B cell (primary cell): Measurements from ENCODE around the gene IKZF2. TPM values are rescaled to one million over a fixed set of nuclear protein-coding genes. Genes with fewer than 3 reads are reported as not detected.
A peak's percentile ranks its signal among the peaks of the same experiment; 100 is the strongest.

Source experiments
- ATAC-seq: fragments of 200-7000 bp; cut with Tn5 transposase; one replicate; pipeline ENCODE4 v1.10.0; 2021; ENCODE audit warnings: low read depth, mild to moderate bottlenecking, moderate number of reproducible peaks, moderate library complexity
- CTCF ChIA-PET: fragments of 350-600 bp; sonication (Branson Sonifier 250); formaldehyde crosslinking; loops from one replicate; lab custom pipeline; 2021; ENCODE audit warnings: antibody characterized with exemption, inconsistent platforms; lab: Charles Lee
- POLR2A ChIA-PET: fragments of 350-600 bp; sonication (Branson Sonifier 250); formaldehyde crosslinking; loops from one replicate; lab custom pipeline; 2021; ENCODE audit warnings: antibody characterized with exemption; lab: Charles Lee
- DNase-seq: peaks from one replicate; pipeline ENCODE4 v3.0.0; 2013
- H2AFZ ChIP-seq: 2 replicates; pipeline ENCODE4 v1.6.1; 2012; ENCODE audit warnings: mild to moderate bottlenecking, low read depth, low read length; ENCODE audit not compliant: insufficient read depth, poor library complexity, severe bottlenecking
- H3K27ac ChIP-seq, 2 donors: 1 replicate in 1 of 2; 2 replicates in 1 of 2; pipeline ENCODE4 v1.5.1; 2012 to 2013; ENCODE audit warnings: low read length in 2 of 2, mild to moderate bottlenecking in 2 of 2, moderate library complexity in 1 of 2
- H3K27me3 ChIP-seq, 4 experiments: fragments of 200-600 bp in 1 of 4; sonication (generic) in 1 of 4; replicated peaks in 1 of 4; 1 replicate in 2 of 4; 2 replicates in 2 of 4; pipeline versions ENCODE4 v1.6.1 to v1.7.0; 2013 to 2016; ENCODE audit warnings: low read length in 3 of 4, mild to moderate bottlenecking in 2 of 4, mixed read lengths in 1 of 4, moderate library complexity in 1 of 4; ENCODE audit not compliant: insufficient read depth in 4 of 4, control insufficient read depth in 3 of 4; ENCODE audit errors: control extremely low read depth in 1 of 4
- H3K36me3 ChIP-seq, 2 experiments: replicated peaks in 1 of 2; 1 replicate in 1 of 2; 2 replicates in 1 of 2; pipeline versions ENCODE4 v1.6.1 to v1.7.1; 2013; ENCODE audit warnings: low read length in 1 of 2; ENCODE audit not compliant: insufficient read depth in 2 of 2, control insufficient read depth in 1 of 2; ENCODE audit errors: control extremely low read depth in 1 of 2, extremely low read depth in 1 of 2
- H3K4me1 ChIP-seq, 2 donors: fragments of 200-600 bp in 1 of 2; sonication (generic) in 1 of 2; 1 replicate in 1 of 2; 2 replicates in 1 of 2; pipeline versions ENCODE4 v1.5.1 to v1.6.1; 2013 to 2017; ENCODE audit warnings: low read length in 2 of 2; ENCODE audit not compliant: control insufficient read depth in 2 of 2, insufficient read depth in 2 of 2
- H3K4me2 ChIP-seq: replicated peaks from 2 replicates; pipeline ENCODE3; 2012; ENCODE audit warnings: mild to moderate bottlenecking, low read depth, low read length; ENCODE audit not compliant: poor library complexity, severe bottlenecking
- H3K4me3 ChIP-seq, 5 experiments: fragments of 200-600 bp in 1 of 5; sonication (generic) in 1 of 5; 1 replicate in 3 of 5; 2 replicates in 2 of 5; pipeline versions ENCODE4 v1.5.1 to v1.7.0; 2011 to 2016; ENCODE audit warnings: low read length in 4 of 5, mild to moderate bottlenecking in 4 of 5, low read depth in 2 of 5, control low read depth in 1 of 5, moderate library complexity in 1 of 5; ENCODE audit not compliant: insufficient read depth in 1 of 5; ENCODE audit errors: control extremely low read depth in 1 of 5, extremely low read depth in 1 of 5
- H3K79me2 ChIP-seq: fragments of 200-600 bp; sonication (generic); one replicate; pipeline ENCODE4 v1.6.0; 2016; ENCODE audit warnings: low read length; ENCODE audit not compliant: control insufficient read depth, insufficient read depth
- H3K9ac ChIP-seq: fragments of 200-600 bp; sonication (generic); 2 replicates; pipeline ENCODE4 v1.6.1; 2017; ENCODE audit warnings: mild to moderate bottlenecking, low read length, moderate library complexity
- H3K9me3 ChIP-seq, 3 donors: one replicate each; pipeline versions ENCODE4 v1.6.1 to v1.7.1; 2013; ENCODE audit warnings: low read length in 2 of 3; ENCODE audit not compliant: control insufficient read depth in 2 of 3, insufficient read depth in 1 of 3; ENCODE audit errors: control extremely low read depth in 1 of 3
- H4K20me1 ChIP-seq: 2 replicates; pipeline ENCODE4 v1.6.0; 2012; ENCODE audit warnings: mild to moderate bottlenecking, low read length; ENCODE audit not compliant: insufficient read depth, control insufficient read depth, poor library complexity, severe bottlenecking
- H3K27ac Mint-ChIP-seq: one replicate; pipeline ENCODE4 v1.8.0; 2021; ENCODE audit warnings: mixed read lengths
- H3K27me3 Mint-ChIP-seq: one replicate; pipeline ENCODE4 v1.8.0; 2021; ENCODE audit warnings: mixed read lengths
- H3K4me1 Mint-ChIP-seq: one replicate; pipeline ENCODE4 v1.8.0; 2021; ENCODE audit warnings: mixed read lengths
- H3K4me3 Mint-ChIP-seq: one replicate; pipeline ENCODE4 v1.8.0; 2021; ENCODE audit warnings: mixed read lengths
- H3K9me3 Mint-ChIP-seq: one replicate; pipeline ENCODE4 v1.8.0; 2022; ENCODE audit warnings: mixed read lengths; ENCODE audit not compliant: insufficient read depth
- CTCF ChIP-seq: fragments of 200-600 bp; IDR thresholded peaks from one replicate; pipeline ENCODE4 v1.8.0; 2022; ENCODE audit warnings: antibody characterized with exemption, mild to moderate bottlenecking
- EZH2 ChIP-seq: IDR thresholded peaks from 2 replicates; pipeline ENCODE4 v1.6.1; 2012; ENCODE audit warnings: borderline replicate concordance, low read depth, mild to moderate bottlenecking, moderate library complexity, low read length; ENCODE audit not compliant: insufficient read depth, poor library complexity, severe bottlenecking
- WGBS: methylation state at CpG from one replicate; pipeline ENCODE4 v1.1.5; 2013; ENCODE audit warnings: missing lambda C conversion rate; ENCODE audit not compliant: insufficient coverage; 5-methylcytosine and 5-hydroxymethylcytosine counted together
- intact Hi-C: fragments of 100-400 bp; cut with micrococcal nuclease; formaldehyde crosslinking; loops from one replicate; pipeline ENCODE4 v1.10.0; 2022
- polyA plus RNA-seq: library from polyadenylated mRNA; depleted of rRNA; stranded (reverse); fragments of >200 nt; gene quantifications from 2 replicates; pipeline ENCODE4 v1.2.3, GENCODE V29; 2012
- total RNA-seq, 2 donors: library from RNA; stranded (reverse); fragments of 120-200 nt in 1 of 2; gene quantifications; 1 replicate in 1 of 2; 2 replicates in 1 of 2; pipeline versions ENCODE4 v1.2.3 to v1.2.4, GENCODE V29; 2013 to 2022

Gene IKZF2
- total and polyA plus RNA-seq, 2 donors (not counting 1 experiment from before 2014, with no cell fraction given) = 2.5 to 49.3 TPM

- intact Hi-C loops = loop anchor here (5.0 kb wide), 2 partner anchors 36 to 151 kb away; partner anchors contain the start of gene IKZF2
- Mint-ChIP-seq H3K4me3 (peak overlapping the region; percentile 56), H3K4me1 (peaks cover 23% of the 10 kb centered on the region), H3K9me3 (no peaks in the 10 kb centered on the region), H3K27ac (peak overlapping the region; percentile 18), H3K27me3 (no peaks in the 10 kb centered on the region)
- TF ChIP-seq CTCF (no peak), EZH2 (no peak)
- ChIA-PET CTCF (interaction anchor here (1.4 to 1.5 kb wide), 2 partner anchors 10 to 20 kb away, joined by 5 to 6 read pairs; no protein-coding TSS in a partner anchor), POLR2A (no interaction called here)
- H3K9me3 ChIP-seq = no peaks in the 10 kb centered on the region
- peak overlapping the region; percentile 59 to 82 for H3K27ac ChIP-seq
- H3K79me2 ChIP-seq = no peaks in the 10 kb centered on the region
- H3K27me3 ChIP-seq = no peaks in the 10 kb centered on the region
- peak; percentile 35 for DNase-seq
- WGBS = no CpG with 5 or more reads among the region's 3 CpGs
- peak overlapping the region; percentile 64 for H3K9ac ChIP-seq
- H3K4me1 ChIP-seq = peaks cover 7 to 20% of the 10 kb centered on the region in 2 donors
- H3K4me2 ChIP-seq = peak overlapping the region; percentile 67
- H3K36me3 ChIP-seq = no peaks in the 10 kb centered on the region
- H3K4me3 ChIP-seq = peak overlapping the region in 2 of 5 experiments; percentile 10 to 51
- no peak for ATAC-seq
- peak overlapping the region; percentile 73 for H2AFZ ChIP-seq
- no peaks in the 10 kb centered on the region for H4K20me1 ChIP-seq
Observed at GRCh38 chr2:213001297-213001910, 150.0 kb downstream of the IKZF2 start.

- no peaks in the 10 kb centered on the region for H3K36me3 ChIP-seq
- Mint-ChIP-seq H3K27me3 (no peaks in the 10 kb centered on the region), H3K4me1 (peaks cover 15% of the 10 kb centered on the region), H3K4me3 (no peak overlapping the region), H3K27ac (no peak overlapping the region), H3K9me3 (no peaks in the 10 kb centered on the region)
- no CpG with 5 or more reads among the region's 2 CpGs for WGBS
- no peaks in the 10 kb centered on the region for H3K9me3 ChIP-seq
- no peak overlapping the region for H3K9ac ChIP-seq
- intact Hi-C loops = no loop called here
- H3K4me3 ChIP-seq = no peak overlapping the region
- CTCF ChIA-PET = no interaction called here
- POLR2A ChIA-PET = no interaction called here
- peaks cover 7 to 12% of the 10 kb centered on the region in 2 donors for H3K4me1 ChIP-seq
- TF ChIP-seq CTCF (no peak), EZH2 (no peak)
- H3K79me2 ChIP-seq = no peaks in the 10 kb centered on the region
- no peak for ATAC-seq
- H3K27ac ChIP-seq = no peak overlapping the region
- H3K4me2 ChIP-seq = no peak overlapping the region
- no peaks in the 10 kb centered on the region for H3K27me3 ChIP-seq
- DNase-seq = no peak
- H2AFZ ChIP-seq = no peak overlapping the region
- no peaks in the 10 kb centered on the region for H4K20me1 ChIP-seq
Observed at GRCh38 chr2:212998626-212999359, 152.6 kb downstream of the IKZF2 start.
